NCI-H1105 (cell line): ENCODE measurements around the gene DYSF.

ENCODE experiments used
- DNase-seq: peaks from one replicate; lab custom pipeline; 2025; lab: John Stamatoyannopoulos, UW

Gene DYSF

DNA sequence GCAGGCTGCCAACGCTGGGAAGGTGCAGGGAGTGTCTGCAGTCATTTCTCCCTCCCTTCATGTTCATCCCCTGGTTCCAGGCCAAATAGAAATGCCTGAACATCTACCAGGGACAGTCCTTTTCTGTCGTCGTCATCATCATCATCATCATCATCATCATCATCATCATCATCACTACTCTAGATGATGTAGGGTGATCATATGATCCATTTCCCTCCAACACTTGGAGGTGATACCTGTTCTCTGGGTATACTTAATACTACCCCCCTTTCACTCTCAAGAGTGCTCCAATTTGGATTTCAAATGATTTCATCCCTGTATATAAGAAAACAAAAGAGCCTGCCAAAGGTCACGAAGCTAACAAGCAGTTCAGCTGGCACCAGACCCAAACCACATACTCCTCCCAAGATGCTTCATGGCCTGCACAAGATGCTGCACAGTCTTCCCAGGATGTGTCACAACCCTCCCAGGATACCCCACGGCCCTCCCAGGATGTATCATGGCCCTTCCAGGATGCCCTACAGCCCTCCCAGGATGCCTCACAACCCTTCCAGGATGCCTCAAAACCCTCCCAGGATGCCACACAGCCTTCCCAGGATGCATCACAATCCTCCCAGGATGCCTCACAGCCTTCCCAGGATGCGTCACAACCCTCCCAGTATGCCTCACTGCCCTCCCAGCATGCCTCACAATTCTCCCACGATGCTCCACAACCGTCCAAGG lies 257.9 kb downstream of the DYSF start:
- no peak for DNase-seq

- no peak for DNase-seq
Measured at GRCh38 chr2:71712158-71712818, 258.9 kb downstream of the DYSF start.

DNA sequence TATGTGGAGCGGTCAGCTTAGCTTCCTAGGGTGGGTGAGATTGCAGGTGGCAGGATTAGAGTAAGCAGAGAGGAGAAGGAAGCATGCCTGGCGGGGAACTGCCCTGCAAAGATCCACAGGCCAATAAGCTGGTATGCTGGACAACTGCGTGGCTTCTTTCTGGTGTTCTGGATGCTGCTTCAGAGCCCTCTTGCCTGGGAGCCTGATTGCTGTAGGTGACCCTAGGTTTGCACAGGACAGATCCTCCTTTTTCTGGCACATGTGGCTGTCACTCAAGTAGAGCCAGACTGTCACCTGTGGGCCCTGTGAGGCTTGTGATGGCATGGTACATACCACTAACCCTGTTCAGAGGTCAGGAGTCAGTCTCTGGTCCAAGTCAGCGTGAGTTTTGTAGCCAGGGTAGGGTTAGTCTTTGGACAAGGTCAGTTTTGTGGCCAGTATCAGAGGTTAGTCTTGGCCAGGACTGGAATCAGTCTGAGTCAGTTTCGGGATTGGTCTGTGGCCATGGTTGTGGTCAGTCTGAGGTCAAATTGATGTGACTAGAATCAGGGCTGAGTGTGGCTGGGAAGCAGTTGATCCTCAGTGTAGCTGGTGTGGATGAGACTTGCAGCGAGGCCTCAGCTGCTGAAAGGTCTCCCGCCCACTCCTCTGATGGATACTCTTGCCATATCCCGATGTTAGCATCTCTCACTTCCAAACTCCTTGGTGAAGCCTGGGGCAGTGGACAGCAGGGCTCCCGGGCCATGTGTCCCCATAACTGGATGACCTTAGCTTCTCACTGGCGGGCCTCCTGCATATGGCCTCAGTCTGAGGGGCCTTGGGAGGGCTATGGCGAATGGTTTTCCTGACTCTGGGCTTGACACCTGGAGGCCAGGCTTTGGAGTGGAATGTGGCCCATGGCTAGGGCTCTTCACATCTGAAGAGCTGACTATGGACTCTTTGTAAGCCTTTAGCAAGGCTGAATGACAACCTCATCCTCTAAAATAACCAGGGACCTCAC lies 260.5 kb downstream of the DYSF start:
- DNase-seq = no peak

DNA sequence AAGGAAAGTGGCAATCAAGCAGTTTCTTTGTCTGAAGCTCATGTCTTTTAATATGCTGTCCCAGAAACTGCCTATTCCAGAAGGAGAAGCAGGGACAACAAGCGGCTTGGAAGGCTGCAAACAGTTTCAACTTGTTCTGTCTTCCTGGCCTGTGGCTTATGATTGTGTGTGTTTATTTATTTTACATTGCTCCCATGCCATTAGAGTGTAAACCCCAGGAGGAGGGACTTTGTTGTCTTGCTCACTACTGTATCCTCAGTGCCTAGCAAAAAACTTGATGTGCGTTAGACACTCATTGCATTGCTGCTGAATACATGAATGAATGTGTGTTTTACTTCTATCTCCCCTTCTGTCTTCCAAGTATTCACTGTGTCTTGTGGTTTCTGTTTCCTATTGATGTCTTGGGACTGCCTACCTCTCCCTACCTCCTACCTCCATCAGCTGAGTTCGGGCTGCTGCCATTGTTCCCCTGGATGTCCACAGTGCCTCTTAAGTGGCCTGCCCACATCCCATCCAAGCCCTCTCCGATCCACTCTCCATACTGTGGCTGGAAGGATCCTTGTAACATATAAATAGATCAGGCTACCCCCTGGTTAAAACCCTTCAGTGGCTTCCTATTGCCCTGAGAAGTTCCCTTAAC lies 261.4 kb downstream of the DYSF start:
- DNase-seq = no peak

- DNase-seq = no peak
Measured at GRCh38 chr2:71715241-71715750, 261.9 kb downstream of the DYSF start.

GRCh38 chr2:71715951-71716696 lies 262.8 kb downstream of the DYSF start:
- no peak for DNase-seq

DNA sequence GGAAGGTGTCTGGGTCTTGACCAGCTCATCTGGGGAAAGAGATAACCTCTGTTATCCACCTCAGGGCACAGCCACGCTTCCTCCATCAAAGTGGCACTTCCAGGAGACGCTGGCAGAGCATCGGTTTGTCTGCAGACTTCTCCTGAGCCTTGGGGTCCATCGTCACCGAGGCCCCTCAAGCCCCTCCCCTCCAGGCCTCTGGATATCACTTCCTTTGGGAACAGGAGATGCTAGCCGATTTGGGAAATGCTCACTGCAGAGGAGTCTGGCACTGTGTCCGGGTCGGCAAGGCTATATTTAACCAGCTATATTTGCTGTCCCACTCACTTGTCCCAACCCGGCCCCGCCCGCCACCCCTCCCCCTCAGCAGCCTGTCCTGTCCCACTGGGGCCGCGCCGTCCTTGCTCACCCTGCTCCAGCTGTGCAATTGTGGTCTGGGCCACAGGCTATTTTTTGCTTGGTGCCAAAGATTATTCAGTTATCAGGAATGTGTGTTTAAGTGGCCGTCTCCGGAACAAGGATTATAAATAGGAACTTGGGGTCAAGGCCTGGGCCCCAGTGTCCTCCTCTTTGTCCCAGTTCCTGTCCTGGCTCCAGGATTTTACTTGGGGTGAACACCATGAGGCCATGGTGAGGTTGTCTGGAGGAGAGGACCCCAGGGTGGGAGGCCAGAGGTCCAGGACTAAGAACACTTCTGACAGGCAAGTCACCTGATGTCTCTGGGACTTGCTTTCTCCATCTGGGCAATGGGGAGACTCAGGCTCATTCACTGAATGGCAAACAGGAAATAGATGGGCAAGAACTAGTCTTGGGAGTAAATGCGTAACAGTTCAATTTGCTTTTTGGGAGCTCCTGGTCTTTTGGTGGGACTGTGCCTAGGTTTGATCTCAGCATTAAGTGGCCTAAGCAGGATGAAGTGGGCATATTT lies 263.6 kb downstream of the DYSF start:
- DNase-seq = no peak

- no peak for DNase-seq
Measured at GRCh38 chr2:71718686-71719085, 265.3 kb downstream of the DYSF start.

DNA sequence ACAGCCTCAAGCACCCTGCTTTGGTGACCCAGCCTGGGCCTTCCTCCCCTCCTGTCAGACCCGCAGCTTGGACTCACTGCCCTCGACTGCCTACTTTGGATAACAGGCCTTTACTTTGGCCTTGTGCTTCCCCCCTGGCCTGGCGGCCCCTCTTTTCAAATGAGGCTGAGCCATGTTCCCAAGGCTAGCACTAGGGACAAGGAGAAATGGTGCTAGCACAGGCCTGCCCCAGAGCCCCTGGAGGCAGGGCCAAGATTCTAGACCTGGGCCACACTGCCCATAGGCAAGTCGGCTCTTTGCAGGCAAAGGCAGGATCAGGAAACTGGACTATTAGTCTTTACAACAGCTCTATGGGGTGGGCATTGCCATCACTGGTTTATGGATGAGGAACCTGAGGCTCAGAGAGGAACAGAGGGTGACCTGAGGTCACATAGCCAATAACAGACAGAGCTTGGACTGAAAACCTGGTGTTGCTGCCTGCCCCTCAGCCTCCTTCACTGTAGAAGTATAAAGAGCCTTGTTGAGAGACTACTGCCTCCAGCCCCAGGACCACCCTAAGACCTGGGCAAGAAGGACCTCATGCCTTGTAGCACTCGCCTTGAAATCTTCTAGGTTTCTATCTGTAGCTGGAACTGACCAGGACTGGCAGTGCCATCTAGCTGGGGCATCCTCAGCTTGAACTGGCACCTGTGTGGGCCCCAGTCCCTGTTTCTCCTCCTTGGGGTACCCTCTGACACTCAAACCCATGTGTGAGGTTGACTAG lies 266.3 kb downstream of the DYSF start:
- no peak for DNase-seq

DNA sequence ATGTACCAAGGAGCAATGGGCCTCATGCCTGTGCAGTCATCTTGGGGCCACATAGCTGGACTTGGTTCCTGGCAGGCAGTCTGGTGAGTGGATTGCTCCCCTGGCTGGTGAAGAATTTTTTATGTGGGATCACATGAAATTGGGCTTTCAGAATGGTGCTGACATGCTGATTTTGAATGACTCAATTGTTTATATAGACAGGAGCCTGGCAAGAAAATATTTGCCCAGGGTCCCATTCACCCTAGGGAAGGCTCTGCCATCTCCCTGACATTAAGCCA lies 266.9 kb downstream of the DYSF start:
- no peak for DNase-seq

- DNase-seq = no peak
Measured at GRCh38 chr2:71720596-71721361, 267.4 kb downstream of the DYSF start.

DNA sequence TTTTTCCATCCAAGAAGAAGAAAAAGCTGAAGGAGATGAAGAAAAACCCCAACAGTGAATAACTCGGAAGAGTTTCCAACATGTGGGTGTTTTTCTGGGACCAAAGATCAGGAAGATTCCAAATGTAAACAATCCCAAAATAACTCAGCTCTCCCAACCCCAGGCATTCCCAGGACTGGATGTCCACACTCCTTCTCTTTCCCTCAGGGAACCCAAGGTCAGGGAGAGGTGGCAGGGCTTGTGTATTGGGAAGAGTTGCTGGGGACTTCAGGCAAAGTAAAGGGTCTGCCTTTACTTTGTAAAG lies 268.0 kb downstream of the DYSF start:
- DNase-seq = no peak

DNA sequence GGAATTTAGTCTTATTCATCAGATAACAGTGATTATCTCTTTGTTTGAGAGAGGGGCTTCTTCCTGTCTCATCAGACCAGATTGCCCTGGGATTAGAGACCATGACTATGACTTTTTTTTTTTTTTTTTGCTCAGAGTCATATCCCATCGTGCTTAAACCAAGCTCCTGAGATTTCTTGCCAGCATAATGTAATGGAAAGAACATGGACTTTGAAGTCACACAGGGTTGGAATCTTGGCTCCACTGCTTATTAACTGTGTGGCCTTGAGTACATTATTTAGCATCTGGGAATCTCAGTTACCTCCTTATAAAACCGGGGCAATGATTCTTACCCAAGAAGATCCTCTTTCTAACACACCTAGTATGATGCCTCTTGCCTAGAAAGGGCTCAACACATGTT lies 268.3 kb downstream of the DYSF start:
- DNase-seq = no peak

- DNase-seq = no peak
Measured at GRCh38 chr2:71722286-71722685, 268.9 kb downstream of the DYSF start.

DNA sequence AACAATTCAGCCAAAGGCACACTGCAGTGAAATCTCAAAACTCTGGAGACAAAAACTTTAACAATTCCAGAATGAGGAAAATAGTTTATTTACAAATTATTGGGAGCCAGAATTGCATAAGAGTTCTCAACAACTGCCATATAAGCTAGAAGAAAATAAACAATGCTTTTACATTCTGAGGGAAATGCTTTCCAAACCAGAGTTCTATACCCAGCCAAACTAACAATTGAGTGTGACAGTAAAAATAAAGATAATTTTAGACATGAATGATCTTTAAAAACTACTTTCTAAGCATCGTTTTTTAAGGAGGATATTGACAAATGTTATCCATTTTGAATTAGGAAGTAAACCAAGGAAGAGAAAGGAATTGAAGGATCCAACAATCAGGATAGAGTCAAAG lies 271.4 kb downstream of the DYSF start:
- DNase-seq = no peak

- no peak for DNase-seq
Measured at GRCh38 chr2:71725836-71726235, 272.5 kb downstream of the DYSF start.

GRCh38 chr2:71727562-71727961 lies 274.2 kb downstream of the DYSF start:
- DNase-seq = no peak

DNA sequence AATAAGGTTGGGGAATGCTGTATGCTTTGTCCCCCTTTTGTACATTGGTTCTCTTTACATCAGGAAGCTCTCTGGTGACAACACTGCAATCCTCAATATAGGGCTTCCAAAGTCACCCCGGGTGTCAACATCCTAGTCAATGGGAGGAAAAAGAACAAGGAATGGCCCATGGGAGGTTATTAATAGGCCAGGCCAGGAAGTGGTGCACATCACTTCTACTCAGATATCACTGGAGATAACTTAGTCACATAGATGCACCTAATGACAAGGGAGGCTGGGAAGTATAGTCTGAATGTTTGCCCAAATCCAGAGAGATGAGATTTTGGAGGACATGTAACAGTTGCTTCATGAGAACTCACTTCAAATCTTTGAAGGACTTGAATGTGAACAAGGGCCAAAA lies 274.7 kb downstream of the DYSF start:
- no peak for DNase-seq

DNA sequence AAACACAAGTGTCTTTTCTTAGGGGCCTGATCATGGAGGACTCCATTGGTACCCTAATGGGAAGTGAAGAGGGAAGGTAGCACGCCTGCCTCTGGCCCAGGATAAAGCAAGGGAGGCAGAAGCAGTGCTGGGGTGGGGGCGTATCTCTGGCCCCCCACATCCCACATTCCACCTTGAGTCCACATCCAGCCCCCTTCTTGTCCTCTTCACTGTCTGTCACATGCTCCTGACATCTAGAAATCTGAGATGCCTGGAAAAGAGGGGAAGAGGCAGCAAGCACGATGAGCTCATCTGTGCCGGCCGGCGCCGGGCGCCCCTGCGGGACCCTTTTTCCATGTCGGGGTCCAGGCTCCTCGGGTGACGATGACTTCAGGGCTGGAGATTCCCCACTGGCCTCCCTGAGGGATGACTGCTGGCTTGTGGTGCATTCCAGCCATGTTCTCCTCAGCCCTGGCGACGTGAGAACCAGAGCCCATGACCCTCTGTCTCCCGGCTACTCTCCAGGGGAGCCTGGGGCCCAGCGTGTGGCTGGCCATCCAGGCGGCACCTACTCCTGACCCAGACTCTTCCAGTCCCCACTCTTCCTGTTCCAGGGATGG lies 277.5 kb downstream of the DYSF start:
- no peak for DNase-seq
